NT2/D1 (cell line): ENCODE data around the gene ELMOD1.

Source experiments
- YY1 ChIP-seq: IDR thresholded peaks from 2 replicates; pipeline ENCODE4 v1.6.1; 2011; ENCODE audit not compliant: insufficient read length, insufficient read depth
- ZNF274 ChIP-seq: IDR thresholded peaks from 2 replicates; pipeline ENCODE4 v1.6.1; 2011; ENCODE audit warnings: mild to moderate bottlenecking, low read depth, low read length

DNA sequence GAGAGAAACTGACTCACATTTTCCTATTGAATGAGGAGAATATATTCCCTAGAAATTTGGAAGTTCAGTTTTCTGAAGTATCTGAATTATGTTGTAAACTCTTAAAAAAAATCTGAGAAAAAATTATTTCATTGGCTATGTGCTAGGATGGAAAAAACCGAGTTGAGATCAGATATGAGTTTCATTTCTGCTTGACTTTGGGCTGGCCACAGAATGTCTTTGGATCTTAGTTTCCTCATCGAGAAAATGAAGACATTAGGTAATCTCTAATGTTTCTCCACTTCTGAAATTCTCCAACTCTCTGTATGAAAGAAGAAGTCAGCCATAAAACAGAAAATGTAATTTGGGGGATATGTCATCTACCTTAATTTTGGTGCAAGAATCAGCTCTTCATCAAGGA, 92.1 kb downstream of the ELMOD1 start:
- no peak for TF ChIP-seq YY1
- no peak for TF ChIP-seq ZNF274
